HepG2 (cell line): Measurements from ENCODE around the gene ADGRG4. TPM values are rescaled to one million over a fixed set of nuclear protein-coding genes. Genes with fewer than 3 reads are reported as not detected.

Source experiments
- ATAC-seq: fragments of 200-7000 bp; cut with Tn5 transposase; 3 replicates; pipeline ENCODE4 v1.9.1; 2020; ENCODE audit warnings: mild to moderate bottlenecking, moderate library complexity
- BruUV-seq: library from RNA; stranded (reverse); fragments of 400-500 nt; replicated peaks from 2 replicates; lab custom pipeline; 2021; lab: Mats Ljungman, UMichigan
- CTCF ChIA-PET: fragments of 300-600 bp; formaldehyde crosslinking; extraction: SDS; loops from one replicate; lab custom pipeline; 2021; ENCODE audit warnings: low total read pairs, inconsistent platforms, low intra/inter-chr PET ratio; lab: Yijun Ruan, JAX
- POLR2A ChIA-PET: fragments of 350-600 bp; sonication (Branson Sonifier 250); formaldehyde crosslinking; loops from one replicate; lab custom pipeline; 2020; ENCODE audit warnings: antibody characterized with exemption, inconsistent platforms; lab: Yijun Ruan, JAX
- DNase-seq: peaks from one replicate; pipeline ENCODE4 v3.0.0-alpha.2; 2015; ENCODE audit warnings: low spot score
- FAIRE-seq: peaks from 3 replicates; lab custom pipeline; 2011; peaks lifted over from hg19 to GRCh38; lab: Jason Lieb, UNC
- H2AFZ ChIP-seq: one replicate; pipeline ENCODE4 v1.6.1; 2011; ENCODE audit warnings: low read length, inconsistent platforms
- H3K27ac ChIP-seq: fragments of 300-600 bp; 3 replicates; pipeline ENCODE4 v1.8.0; 2011; ENCODE audit warnings: mixed run types, mild to moderate bottlenecking, mixed read lengths, low read length, inconsistent platforms; ENCODE audit not compliant: insufficient read depth; ENCODE audit errors: extremely low read length
- H3K27me3 ChIP-seq, 2 experiments: fragments of 200-600 bp in 1 of 2; 2 replicates in 1 of 2; 3 replicates in 1 of 2; pipeline versions ENCODE4 v1.6.0 to v1.8.0; 2011; ENCODE audit warnings: low read length in 2 of 2, mild to moderate bottlenecking in 2 of 2, moderate library complexity in 2 of 2, inconsistent platforms in 1 of 2; ENCODE audit not compliant: insufficient read depth in 2 of 2, control insufficient read depth in 1 of 2
- H3K36me3 ChIP-seq, 2 experiments: fragments of 200-600 bp in 1 of 2; replicated peaks in 1 of 2; 2 replicates in 1 of 2; 3 replicates in 1 of 2; pipeline versions ENCODE4 v1.5.1 to v1.8.0; 2011; ENCODE audit warnings: low read length in 2 of 2, inconsistent platforms in 1 of 2; ENCODE audit not compliant: insufficient read depth in 2 of 2, control insufficient read depth in 1 of 2
- H3K4me1 ChIP-seq: 2 replicates; pipeline ENCODE4 v1.5.1; 2012; ENCODE audit warnings: low read length, inconsistent platforms; ENCODE audit not compliant: insufficient read depth
- H3K4me2 ChIP-seq: 2 replicates; pipeline ENCODE4 v1.6.0; 2011; ENCODE audit warnings: low read depth, low read length, inconsistent platforms
- H3K4me3 ChIP-seq, 3 experiments: fragments of 200-600 bp in 1 of 3; sonication (generic), shearing (Covaris generic) in 1 of 3; replicated peaks in 1 of 3; 2 replicates each; pipeline ENCODE4 v1.5.1; 2011 to 2016; ENCODE audit warnings: low read length in 3 of 3, inconsistent platforms in 2 of 3, low read depth in 2 of 3, mild to moderate bottlenecking in 2 of 3, control low read depth in 1 of 3, mixed read lengths in 1 of 3; ENCODE audit not compliant: insufficient read depth in 1 of 3
- H3K79me2 ChIP-seq: one replicate; pipeline ENCODE4 v1.6.1; 2011; ENCODE audit warnings: low read length, inconsistent platforms; ENCODE audit not compliant: insufficient read depth
- H3K9ac ChIP-seq: 2 replicates; pipeline ENCODE4 v1.6.0; 2011; ENCODE audit warnings: mild to moderate bottlenecking, low read depth, low read length, inconsistent platforms; ENCODE audit not compliant: insufficient read depth
- H3K9me3 ChIP-seq: 2 replicates; pipeline ENCODE4 v1.5.1; 2012; ENCODE audit warnings: mild to moderate bottlenecking, low read length
- H4K20me1 ChIP-seq: 2 replicates; pipeline ENCODE4 v1.6.0; 2011; ENCODE audit warnings: inconsistent platforms, mild to moderate bottlenecking, low read length, moderate library complexity; ENCODE audit not compliant: insufficient read depth
- FOXO1 ChIP-seq: sonication (generic); formaldehyde crosslinking; IDR thresholded peaks from 2 replicates; pipeline ENCODE4 v1.4.0; 2020; ENCODE audit warnings: missing genetic modification reagents
- NAIF1 ChIP-seq: sonication (generic); formaldehyde crosslinking; IDR thresholded peaks from 2 replicates; pipeline ENCODE4 v1.5.0; 2020; ENCODE audit warnings: mild to moderate bottlenecking, missing genetic modification reagents, borderline replicate concordance
- NR2F1 ChIP-seq, 2 experiments: fragments of 450-650 bp in 1 of 2; formaldehyde crosslinking in 1 of 2; IDR thresholded peaks; 2 replicates each; pipeline versions ENCODE4 v1.5.0 to v1.6.1; 2016 to 2020; ENCODE audit warnings: mild to moderate bottlenecking in 1 of 2, missing compliant biosample characterization in 1 of 2, missing genetic modification reagents in 1 of 2, moderate library complexity in 1 of 2
- PHB2 ChIP-seq: fragments of 450-650 bp; IDR thresholded peaks from 2 replicates; pipeline ENCODE4 v1.6.1; 2018; ENCODE audit not compliant: partially characterized antibody
- RORA ChIP-seq: sonication (generic); formaldehyde crosslinking; IDR thresholded peaks from 2 replicates; pipeline ENCODE4 v1.5.0; 2020; ENCODE audit warnings: mild to moderate bottlenecking, missing genetic modification reagents, moderate library complexity
- RXRA ChIP-seq: sonication (generic); formaldehyde crosslinking; IDR thresholded peaks from 2 replicates; pipeline ENCODE4 v1.5.1; 2020; ENCODE audit warnings: missing genetic modification reagents
- ZFP36 ChIP-seq: fragments of 150-350 bp; IDR thresholded peaks from 2 replicates; pipeline ENCODE4 v1.6.1; 2018; ENCODE audit warnings: borderline replicate concordance, low read length, low read depth; ENCODE audit not compliant: partially characterized antibody
- ZSCAN29 ChIP-seq: sonication (generic); formaldehyde crosslinking; conservative IDR thresholded peaks from 2 replicates; pipeline ENCODE4 v1.4.0; 2020; ENCODE audit warnings: mild to moderate bottlenecking, missing genetic modification reagents
- WGBS: methylation state at CpG from one replicate; pipeline ENCODE4 v1.1.6; 2017; ENCODE audit warnings: low lambda C conversion rate; 5-methylcytosine and 5-hydroxymethylcytosine counted together
- in situ Hi-C: cut with HindIII; loops from 2 replicates; pipeline ENCODE4 v1.10.0; 2017; ENCODE audit warnings: low pct_unique_long_range_greater_than_20kb; ENCODE audit not compliant: extremely low pct_ligation_motif_present
- intact Hi-C: fragments of 100-400 bp; cut with micrococcal nuclease; formaldehyde crosslinking; loops from one replicate; pipeline ENCODE4 v1.10.0; 2022; ENCODE audit not compliant: unreplicated experiment
- polyA plus RNA-seq, 8 experiments: library from polyadenylated mRNA; depleted of rRNA in 3 of 8; stranded (reverse) in 7 of 8; unstranded in 1 of 8; fragments of >200 nt; fragmentation: Illumina TruSeq in 4 of 8; extraction: Trizol in 4 of 8; gene quantifications; 2 replicates each; pipeline versions ENCODE4 v1.2.1 to v1.2.3, GENCODE V29; 2011 to 2016; ENCODE audit warnings: low read depth in 4 of 8, missing spikeins in 1 of 8, mixed read lengths in 1 of 8; ENCODE audit not compliant: insufficient read depth in 1 of 8
- total RNA-seq, 5 experiments: library from RNA; depleted of rRNA; stranded (reverse); fragments of >200 nt; fragmentation: Illumina TruSeq; extraction: Trizol; gene quantifications; 2 replicates each; pipeline ENCODE4 v1.2.3, GENCODE V29; 2016; ENCODE audit warnings: low read depth in 1 of 5
- TF ChIP-seq, protein P1 (sequence below): sonication (generic); formaldehyde crosslinking; IDR thresholded peaks from 2 replicates; pipeline ENCODE4 v1.4.0; 2020; ENCODE audit warnings: missing genetic modification reagents
- TF ChIP-seq, protein P2 (sequence below), 2 experiments: sonication (generic) in 1 of 2; formaldehyde crosslinking in 1 of 2; IDR thresholded peaks; 2 replicates each; pipeline versions ENCODE4 v1.6.1 to v1.9.0; 2014 to 2022; ENCODE audit warnings: antibody characterized with exemption in 1 of 2, borderline replicate concordance in 1 of 2, inconsistent platforms in 1 of 2, low read depth in 1 of 2, missing genetic modification reagents in 1 of 2
- TF ChIP-seq, protein P3 (sequence below): sonication (generic); formaldehyde crosslinking; IDR thresholded peaks from 2 replicates; pipeline ENCODE4 v1.4.0; 2020; ENCODE audit warnings: missing genetic modification reagents

Gene ADGRG4
- total and polyA plus RNA-seq, 2 of the 13 experiments (the other 11 are each of a cell fraction or from before 2014, with no cell fraction given), result not detected

DNA sequence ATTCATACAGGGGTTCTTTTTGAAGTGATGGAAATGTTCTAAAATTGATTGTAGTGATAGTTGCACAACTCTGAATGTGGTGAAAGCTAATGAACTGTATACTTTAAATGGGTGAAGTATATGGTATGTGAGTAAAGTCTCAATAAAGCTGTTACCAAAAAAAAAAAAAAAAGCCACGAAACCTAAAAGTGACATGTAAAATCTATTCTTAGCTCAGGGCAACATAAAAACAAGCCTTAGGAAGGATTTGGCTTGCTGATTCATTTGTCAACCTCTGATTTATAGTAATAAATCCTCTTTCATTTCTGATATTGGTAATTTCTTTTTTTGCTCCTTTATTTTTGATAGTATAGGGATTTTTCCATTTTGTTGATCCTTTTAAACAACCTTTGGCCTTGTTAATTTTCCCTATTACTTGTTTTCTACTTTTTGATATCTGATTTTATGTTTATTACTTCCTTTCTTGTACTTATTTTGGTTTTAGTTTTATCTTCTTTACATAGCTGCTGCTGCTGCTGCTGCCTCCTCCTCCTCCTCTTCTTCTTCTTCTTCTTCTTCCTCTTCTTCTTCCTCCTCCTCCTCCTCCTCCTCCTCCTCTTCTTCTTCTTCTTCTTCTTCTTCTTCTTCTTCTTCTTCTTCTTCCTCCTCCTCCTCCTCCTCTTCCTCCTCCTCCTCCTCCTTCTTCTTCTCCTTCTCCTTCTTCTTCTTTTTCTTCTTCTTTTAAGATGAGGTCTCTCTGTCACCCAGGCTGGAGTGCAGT lies 79.4 kb downstream of the ADGRG4 start (continued):
- no peak for TF ChIP-seq RXRA (CRISPR knock-in tag)
- TF ChIP-seq PHB2, result no peak
- TF ChIP-seq RORA (CRISPR knock-in tag), result no peak

DNA sequence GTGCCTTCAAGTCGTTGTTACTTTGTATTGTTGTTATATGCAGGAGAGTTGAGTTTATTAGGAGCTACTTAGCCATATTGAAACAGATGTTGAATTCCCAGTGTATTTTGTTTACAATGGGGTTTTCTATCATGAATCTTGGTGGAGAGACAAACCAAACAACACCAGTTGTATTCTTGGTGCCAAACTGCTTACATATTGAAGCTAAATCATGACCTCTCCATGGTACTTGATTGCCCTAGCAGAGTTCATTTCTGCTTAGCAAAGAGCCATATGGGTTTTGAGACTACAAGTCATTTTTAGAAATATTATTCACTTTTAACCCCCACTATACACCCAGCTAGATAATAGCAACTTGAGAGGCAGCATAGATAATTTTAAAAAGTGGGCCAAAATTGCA lies 85.4 kb downstream of the ADGRG4 start:
- Histone ChIP-seq H4K20me1 (no peaks in the 10 kb centered on the region), H2AFZ (no peak overlapping the region), H3K36me3 (no peaks in the 10 kb centered on the region), H3K4me1 (no peaks in the 10 kb centered on the region), H3K79me2 (no peaks in the 10 kb centered on the region), H3K27me3 (no peaks in the 10 kb centered on the region), H3K4me2 (no peak overlapping the region), H3K9me3 (no peaks in the 10 kb centered on the region), H3K9ac (no peak overlapping the region), H3K4me3 (no peak overlapping the region), H3K27ac (no peak overlapping the region)
- BruUV-seq, result no TSS peak
- in situ Hi-C loops, result no loop called here
- no peak for ATAC-seq
- intact Hi-C loops, result no loop called here
- no peak for FAIRE-seq
- 0% methylated on average over 1 of the region's 1 CpG for WGBS
- CTCF ChIA-PET, result no interaction called here
- DNase-seq, result no peak
- POLR2A ChIA-PET, result no interaction called here
- TF ChIP-seq NR2F1 (CRISPR knock-in tag; IDR thresholded peaks at IDR 0.05) (no peak), FOXO1 (no peak), ZFP36 (no peak), ZSCAN29 (no peak), NAIF1 (CRISPR knock-in tag) (no peak)
- TF ChIP-seq, protein P1, sequence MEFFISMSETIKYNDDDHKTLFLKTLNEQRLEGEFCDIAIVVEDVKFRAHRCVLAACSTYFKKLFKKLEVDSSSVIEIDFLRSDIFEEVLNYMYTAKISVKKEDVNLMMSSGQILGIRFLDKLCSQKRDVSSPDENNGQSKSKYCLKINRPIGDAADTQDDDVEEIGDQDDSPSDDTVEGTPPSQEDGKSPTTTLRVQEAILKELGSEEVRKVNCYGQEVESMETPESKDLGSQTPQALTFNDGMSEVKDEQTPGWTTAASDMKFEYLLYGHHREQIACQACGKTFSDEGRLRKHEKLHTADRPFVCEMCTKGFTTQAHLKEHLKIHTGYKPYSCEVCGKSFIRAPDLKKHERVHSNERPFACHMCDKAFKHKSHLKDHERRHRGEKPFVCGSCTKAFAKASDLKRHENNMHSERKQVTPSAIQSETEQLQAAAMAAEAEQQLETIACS (CRISPR knock-in tag), result no peak
- TF ChIP-seq, protein P2, sequence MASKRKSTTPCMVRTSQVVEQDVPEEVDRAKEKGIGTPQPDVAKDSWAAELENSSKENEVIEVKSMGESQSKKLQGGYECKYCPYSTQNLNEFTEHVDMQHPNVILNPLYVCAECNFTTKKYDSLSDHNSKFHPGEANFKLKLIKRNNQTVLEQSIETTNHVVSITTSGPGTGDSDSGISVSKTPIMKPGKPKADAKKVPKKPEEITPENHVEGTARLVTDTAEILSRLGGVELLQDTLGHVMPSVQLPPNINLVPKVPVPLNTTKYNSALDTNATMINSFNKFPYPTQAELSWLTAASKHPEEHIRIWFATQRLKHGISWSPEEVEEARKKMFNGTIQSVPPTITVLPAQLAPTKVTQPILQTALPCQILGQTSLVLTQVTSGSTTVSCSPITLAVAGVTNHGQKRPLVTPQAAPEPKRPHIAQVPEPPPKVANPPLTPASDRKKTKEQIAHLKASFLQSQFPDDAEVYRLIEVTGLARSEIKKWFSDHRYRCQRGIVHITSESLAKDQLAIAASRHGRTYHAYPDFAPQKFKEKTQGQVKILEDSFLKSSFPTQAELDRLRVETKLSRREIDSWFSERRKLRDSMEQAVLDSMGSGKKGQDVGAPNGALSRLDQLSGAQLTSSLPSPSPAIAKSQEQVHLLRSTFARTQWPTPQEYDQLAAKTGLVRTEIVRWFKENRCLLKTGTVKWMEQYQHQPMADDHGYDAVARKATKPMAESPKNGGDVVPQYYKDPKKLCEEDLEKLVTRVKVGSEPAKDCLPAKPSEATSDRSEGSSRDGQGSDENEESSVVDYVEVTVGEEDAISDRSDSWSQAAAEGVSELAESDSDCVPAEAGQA (IDR thresholded peaks at IDR 0.05; ENCODE audit: low read depth), result no peak
- TF ChIP-seq, protein P2 (CRISPR knock-in tag; IDR thresholded peaks at IDR 0.05; ENCODE audit: borderline replicate concordance), result no peak
- TF ChIP-seq, protein P3, sequence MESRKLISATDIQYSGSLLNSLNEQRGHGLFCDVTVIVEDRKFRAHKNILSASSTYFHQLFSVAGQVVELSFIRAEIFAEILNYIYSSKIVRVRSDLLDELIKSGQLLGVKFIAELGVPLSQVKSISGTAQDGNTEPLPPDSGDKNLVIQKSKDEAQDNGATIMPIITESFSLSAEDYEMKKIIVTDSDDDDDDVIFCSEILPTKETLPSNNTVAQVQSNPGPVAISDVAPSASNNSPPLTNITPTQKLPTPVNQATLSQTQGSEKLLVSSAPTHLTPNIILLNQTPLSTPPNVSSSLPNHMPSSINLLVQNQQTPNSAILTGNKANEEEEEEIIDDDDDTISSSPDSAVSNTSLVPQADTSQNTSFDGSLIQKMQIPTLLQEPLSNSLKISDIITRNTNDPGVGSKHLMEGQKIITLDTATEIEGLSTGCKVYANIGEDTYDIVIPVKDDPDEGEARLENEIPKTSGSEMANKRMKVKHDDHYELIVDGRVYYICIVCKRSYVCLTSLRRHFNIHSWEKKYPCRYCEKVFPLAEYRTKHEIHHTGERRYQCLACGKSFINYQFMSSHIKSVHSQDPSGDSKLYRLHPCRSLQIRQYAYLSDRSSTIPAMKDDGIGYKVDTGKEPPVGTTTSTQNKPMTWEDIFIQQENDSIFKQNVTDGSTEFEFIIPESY (CRISPR knock-in tag), result no peak
